GM06990 (cell line): ENCODE measurements around the gene SKI.

Source experiments
- DNase-seq: peaks from one replicate; pipeline ENCODE4 v3.0.0-alpha.2; 2011; ENCODE audit not compliant: insufficient read length; ENCODE audit errors: extremely low read depth
- H3K27me3 ChIP-seq: replicated peaks from 2 replicates; pipeline ENCODE4 v1.6.0; 2011; ENCODE audit warnings: low read length; ENCODE audit not compliant: control insufficient read depth, insufficient read depth
- H3K36me3 ChIP-seq: 2 replicates; pipeline ENCODE4 v1.5.1; 2011; ENCODE audit warnings: low read length; ENCODE audit not compliant: control insufficient read depth, insufficient read depth
- H3K4me3 ChIP-seq: replicated peaks from 2 replicates; pipeline ENCODE4 v1.5.1; 2011; ENCODE audit warnings: low read depth, mild to moderate bottlenecking, control low read depth, low read length
- TF ChIP-seq, protein P1 (sequence below): IDR thresholded peaks from 2 replicates; pipeline ENCODE4 v1.5.1; 2011; ENCODE audit warnings: low read length, control low read depth, mild to moderate bottlenecking, inconsistent platforms; ENCODE audit not compliant: insufficient read depth, poor library complexity, severe bottlenecking

The SKI gene

GRCh38 chr1:2307064-2307605 lies 79.0 kb downstream of the SKI start:
- no peaks in the 10 kb centered on the region for H3K27me3 ChIP-seq
- no peak overlapping the region for H3K4me3 ChIP-seq
- DNase-seq = no peak
- peaks cover 12% of the 10 kb centered on the region for H3K36me3 ChIP-seq
- TF ChIP-seq, protein P1, sequence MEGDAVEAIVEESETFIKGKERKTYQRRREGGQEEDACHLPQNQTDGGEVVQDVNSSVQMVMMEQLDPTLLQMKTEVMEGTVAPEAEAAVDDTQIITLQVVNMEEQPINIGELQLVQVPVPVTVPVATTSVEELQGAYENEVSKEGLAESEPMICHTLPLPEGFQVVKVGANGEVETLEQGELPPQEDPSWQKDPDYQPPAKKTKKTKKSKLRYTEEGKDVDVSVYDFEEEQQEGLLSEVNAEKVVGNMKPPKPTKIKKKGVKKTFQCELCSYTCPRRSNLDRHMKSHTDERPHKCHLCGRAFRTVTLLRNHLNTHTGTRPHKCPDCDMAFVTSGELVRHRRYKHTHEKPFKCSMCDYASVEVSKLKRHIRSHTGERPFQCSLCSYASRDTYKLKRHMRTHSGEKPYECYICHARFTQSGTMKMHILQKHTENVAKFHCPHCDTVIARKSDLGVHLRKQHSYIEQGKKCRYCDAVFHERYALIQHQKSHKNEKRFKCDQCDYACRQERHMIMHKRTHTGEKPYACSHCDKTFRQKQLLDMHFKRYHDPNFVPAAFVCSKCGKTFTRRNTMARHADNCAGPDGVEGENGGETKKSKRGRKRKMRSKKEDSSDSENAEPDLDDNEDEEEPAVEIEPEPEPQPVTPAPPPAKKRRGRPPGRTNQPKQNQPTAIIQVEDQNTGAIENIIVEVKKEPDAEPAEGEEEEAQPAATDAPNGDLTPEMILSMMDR = no peak

DNA sequence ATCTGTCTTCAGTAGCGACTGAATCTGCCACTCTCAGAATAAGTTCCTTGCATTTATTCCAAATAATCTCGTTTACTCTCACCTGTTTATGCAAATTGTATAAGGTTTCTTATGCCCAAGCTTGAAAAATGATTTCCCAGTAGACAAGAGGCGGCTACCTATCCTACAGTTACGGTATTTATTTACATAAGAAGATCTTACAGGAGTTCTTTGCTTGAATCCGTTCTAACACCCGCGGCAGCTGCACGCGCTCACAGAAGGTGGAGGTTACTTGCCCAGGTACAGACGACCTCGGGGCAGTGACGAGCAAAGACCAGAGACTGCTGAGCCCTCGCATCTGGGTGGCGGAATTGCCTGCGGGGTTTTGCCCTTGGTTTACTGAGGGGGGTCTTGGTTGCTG lies 79.9 kb downstream of the SKI start:
- DNase-seq = no peak
- H3K4me3 ChIP-seq = no peak overlapping the region
- peaks cover 12% of the 10 kb centered on the region for H3K36me3 ChIP-seq
- TF ChIP-seq, protein P1 = no peak
- no peaks in the 10 kb centered on the region for H3K27me3 ChIP-seq

DNA sequence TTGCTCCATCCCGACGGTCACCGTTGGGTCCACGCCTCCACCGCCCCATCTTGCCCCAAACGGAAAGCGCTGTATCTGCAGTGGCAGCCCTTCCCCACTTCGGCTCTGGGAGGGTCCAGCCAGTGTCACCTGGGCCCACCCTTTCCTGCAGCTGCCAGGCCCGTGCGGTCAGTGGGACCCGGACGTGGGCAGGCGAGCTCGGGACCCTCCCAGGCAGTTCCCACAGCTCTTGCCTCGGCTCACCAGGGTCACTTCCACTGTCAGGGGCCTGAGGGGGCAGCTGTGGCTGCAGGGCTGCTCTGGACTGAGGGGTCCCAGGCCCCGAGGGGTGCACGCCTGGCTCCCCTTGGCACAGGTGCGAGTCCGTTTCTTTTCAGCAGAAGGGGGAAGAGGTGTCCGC lies 80.7 kb downstream of the SKI start:
- DNase-seq = no peak
- TF ChIP-seq, protein P1 = no peak
- Histone ChIP-seq H3K27me3 (no peaks in the 10 kb centered on the region), H3K36me3 (peaks cover 9% of the 10 kb centered on the region), H3K4me3 (no peak overlapping the region)

- Histone ChIP-seq H3K4me3 (no peak overlapping the region), H3K36me3 (peaks cover 5% of the 10 kb centered on the region), H3K27me3 (no peaks in the 10 kb centered on the region)
- TF ChIP-seq, protein P1 = no peak
- no peak for DNase-seq
Measured at GRCh38 chr1:2310332-2311183, 82.4 kb downstream of the SKI start.

DNA sequence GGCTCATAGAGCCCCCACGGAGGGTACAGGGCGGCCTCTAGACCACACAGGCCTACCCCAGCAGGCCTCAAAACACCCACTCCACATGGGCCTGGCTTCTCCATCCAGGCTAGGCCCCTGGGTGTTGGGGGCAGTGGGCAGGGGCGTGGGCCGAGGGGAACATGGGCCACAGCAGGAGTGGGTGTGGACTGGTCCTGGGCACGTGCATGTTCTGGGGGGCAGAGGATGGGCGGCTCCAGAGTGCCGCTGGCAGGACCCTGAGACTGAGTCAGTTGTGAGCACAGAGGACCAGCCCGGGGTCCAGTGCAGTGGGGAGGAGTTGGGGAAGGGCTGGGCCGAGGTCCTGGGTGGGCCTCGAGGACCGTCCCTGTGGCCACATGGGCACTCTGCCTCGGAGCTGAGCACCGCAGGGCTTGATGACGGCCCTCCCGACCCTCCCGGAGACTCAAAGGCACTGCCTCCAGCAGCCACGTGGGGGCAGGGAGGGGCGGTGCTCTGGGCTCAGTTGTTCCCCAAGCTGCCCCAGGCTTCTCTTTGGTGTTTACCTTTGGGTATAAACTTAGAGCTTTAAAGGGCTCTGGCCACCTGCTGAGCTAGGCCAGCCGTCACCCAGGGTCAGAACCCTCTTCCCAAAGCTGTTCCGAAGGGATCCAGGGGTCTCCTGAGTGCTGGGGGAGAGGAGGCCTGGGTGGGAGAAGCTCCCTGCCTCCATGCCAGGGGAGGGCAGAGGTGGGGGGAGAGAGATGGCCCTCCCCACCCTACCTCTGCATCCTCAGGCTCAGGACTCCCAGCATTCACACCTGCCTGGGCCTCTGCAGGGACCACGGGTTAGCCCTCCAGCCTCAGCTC lies 83.3 kb downstream of the SKI start:
- H3K4me3 ChIP-seq = no peak overlapping the region
- H3K27me3 ChIP-seq = no peaks in the 10 kb centered on the region
- peak; percentile 48 for DNase-seq
- H3K36me3 ChIP-seq = peaks cover 2% of the 10 kb centered on the region; the same call in 1 of the 2 replicates
- TF ChIP-seq, protein P1 = peak; percentile 48
